ENCODE measurements around the gene RNF213. TPM values are rescaled to one million over a fixed set of nuclear protein-coding genes. Genes with fewer than 3 reads are reported as not detected.

RNF213 gene
- total RNA-seq, 1 experiment from 2014 or later = 70.5 TPM

DNA sequence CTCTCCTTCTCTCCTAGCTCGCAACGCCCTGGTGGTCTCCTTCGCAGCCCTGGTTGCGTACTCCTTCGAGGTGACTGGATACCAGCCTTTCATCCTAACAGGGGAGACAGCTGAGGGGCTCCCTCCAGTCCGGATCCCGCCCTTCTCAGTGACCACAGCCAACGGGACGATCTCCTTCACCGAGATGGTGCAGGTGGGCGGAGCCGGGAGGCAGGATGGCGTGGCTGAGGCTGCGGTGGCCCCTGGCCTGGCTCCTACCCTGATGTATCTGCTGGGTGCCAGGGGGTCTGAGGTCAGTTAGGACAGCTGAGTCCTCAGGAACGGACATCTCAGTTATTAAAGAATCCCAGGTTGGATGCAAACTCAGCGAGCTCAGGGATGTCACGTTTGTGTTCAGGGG lies 23.7 kb upstream of the RNF213 start:
- Mint-ChIP-seq H3K9me3 (peaks cover 14% of the 10 kb centered on the region), H3K4me1 (no peaks in the 10 kb centered on the region), H3K36me3 (peaks cover 47% of the 10 kb centered on the region), H3K27me3 (ENCODE audit: low read depth) (no peaks in the 10 kb centered on the region; the same call in 1 of the 2 replicates), H3K27ac (no peak overlapping the region; the same call in 1 of the 2 replicates), H3K4me3 (no peak overlapping the region)
- ChIA-PET CTCF (interaction anchor here (0.9 kb wide), 1 partner anchor 124 kb away, joined by 3 read pairs; no protein-coding TSS in a partner anchor), POLR2A (no interaction called here)
- TF ChIP-seq ZNF671 (CRISPR knock-in tag; IDR thresholded peaks at IDR 0.05) (no peak), ZNF396 (CRISPR knock-in tag; IDR thresholded peaks at IDR 0.05; ENCODE audit: borderline replicate concordance) (no peak), OVOL2 (CRISPR knock-in tag; IDR thresholded peaks at IDR 0.05; ENCODE audit: borderline replicate concordance) (no peak), NFYB (CRISPR knock-in tag; conservative IDR thresholded peaks at IDR 0.05; ENCODE audit: low read depth) (no peak), RELA (CRISPR knock-in tag; IDR thresholded peaks at IDR 0.05; ENCODE audit: borderline replicate concordance) (no peak), ATF2 (CRISPR knock-in tag; IDR thresholded peaks at IDR 0.05; ENCODE audit: borderline replicate concordance, low read depth) (no peak), CDX4 (CRISPR knock-in tag; IDR thresholded peaks at IDR 0.05; ENCODE audit: borderline replicate concordance) (no peak), HMGXB4 (CRISPR knock-in tag; IDR thresholded peaks at IDR 0.05) (no peak), ERG (CRISPR knock-in tag; IDR thresholded peaks at IDR 0.05) (no peak), GTF2I (CRISPR knock-in tag; conservative IDR thresholded peaks at IDR 0.05) (no peak), CBFB (CRISPR knock-in tag; IDR thresholded peaks at IDR 0.05; ENCODE audit: low read depth) (no peak)
- TF ChIP-seq, protein P1, sequence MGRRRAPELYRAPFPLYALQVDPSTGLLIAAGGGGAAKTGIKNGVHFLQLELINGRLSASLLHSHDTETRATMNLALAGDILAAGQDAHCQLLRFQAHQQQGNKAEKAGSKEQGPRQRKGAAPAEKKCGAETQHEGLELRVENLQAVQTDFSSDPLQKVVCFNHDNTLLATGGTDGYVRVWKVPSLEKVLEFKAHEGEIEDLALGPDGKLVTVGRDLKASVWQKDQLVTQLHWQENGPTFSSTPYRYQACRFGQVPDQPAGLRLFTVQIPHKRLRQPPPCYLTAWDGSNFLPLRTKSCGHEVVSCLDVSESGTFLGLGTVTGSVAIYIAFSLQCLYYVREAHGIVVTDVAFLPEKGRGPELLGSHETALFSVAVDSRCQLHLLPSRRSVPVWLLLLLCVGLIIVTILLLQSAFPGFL (CRISPR knock-in tag; IDR thresholded peaks at IDR 0.05; ENCODE audit: borderline replicate concordance) = no peak
- TF ChIP-seq, protein P2, sequence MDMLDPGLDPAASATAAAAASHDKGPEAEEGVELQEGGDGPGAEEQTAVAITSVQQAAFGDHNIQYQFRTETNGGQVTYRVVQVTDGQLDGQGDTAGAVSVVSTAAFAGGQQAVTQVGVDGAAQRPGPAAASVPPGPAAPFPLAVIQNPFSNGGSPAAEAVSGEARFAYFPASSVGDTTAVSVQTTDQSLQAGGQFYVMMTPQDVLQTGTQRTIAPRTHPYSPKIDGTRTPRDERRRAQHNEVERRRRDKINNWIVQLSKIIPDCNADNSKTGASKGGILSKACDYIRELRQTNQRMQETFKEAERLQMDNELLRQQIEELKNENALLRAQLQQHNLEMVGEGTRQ (CRISPR knock-in tag; IDR thresholded peaks at IDR 0.05) = no peak
- TF ChIP-seq, protein P3, sequence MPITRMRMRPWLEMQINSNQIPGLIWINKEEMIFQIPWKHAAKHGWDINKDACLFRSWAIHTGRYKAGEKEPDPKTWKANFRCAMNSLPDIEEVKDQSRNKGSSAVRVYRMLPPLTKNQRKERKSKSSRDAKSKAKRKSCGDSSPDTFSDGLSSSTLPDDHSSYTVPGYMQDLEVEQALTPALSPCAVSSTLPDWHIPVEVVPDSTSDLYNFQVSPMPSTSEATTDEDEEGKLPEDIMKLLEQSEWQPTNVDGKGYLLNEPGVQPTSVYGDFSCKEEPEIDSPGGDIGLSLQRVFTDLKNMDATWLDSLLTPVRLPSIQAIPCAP (CRISPR knock-in tag; IDR thresholded peaks at IDR 0.05) = no peak
- ATAC-seq (peak; percentile 74), DNase-seq (ENCODE audit: low spot score) (no peak)

- Mint-ChIP-seq H3K27ac (no peak overlapping the region), H3K9me3 (peaks cover 9% of the 10 kb centered on the region), H3K36me3 (peaks cover 47% of the 10 kb centered on the region), H3K4me3 (no peak overlapping the region), H3K27me3 (ENCODE audit: low read depth) (no peaks in the 10 kb centered on the region; the same call in 1 of the 2 replicates), H3K4me1 (no peaks in the 10 kb centered on the region)
- ChIA-PET CTCF (no interaction called here), POLR2A (no interaction called here)
- ATAC-seq (no peak), DNase-seq (ENCODE audit: low spot score) (no peak)
- TF ChIP-seq, protein P4, sequence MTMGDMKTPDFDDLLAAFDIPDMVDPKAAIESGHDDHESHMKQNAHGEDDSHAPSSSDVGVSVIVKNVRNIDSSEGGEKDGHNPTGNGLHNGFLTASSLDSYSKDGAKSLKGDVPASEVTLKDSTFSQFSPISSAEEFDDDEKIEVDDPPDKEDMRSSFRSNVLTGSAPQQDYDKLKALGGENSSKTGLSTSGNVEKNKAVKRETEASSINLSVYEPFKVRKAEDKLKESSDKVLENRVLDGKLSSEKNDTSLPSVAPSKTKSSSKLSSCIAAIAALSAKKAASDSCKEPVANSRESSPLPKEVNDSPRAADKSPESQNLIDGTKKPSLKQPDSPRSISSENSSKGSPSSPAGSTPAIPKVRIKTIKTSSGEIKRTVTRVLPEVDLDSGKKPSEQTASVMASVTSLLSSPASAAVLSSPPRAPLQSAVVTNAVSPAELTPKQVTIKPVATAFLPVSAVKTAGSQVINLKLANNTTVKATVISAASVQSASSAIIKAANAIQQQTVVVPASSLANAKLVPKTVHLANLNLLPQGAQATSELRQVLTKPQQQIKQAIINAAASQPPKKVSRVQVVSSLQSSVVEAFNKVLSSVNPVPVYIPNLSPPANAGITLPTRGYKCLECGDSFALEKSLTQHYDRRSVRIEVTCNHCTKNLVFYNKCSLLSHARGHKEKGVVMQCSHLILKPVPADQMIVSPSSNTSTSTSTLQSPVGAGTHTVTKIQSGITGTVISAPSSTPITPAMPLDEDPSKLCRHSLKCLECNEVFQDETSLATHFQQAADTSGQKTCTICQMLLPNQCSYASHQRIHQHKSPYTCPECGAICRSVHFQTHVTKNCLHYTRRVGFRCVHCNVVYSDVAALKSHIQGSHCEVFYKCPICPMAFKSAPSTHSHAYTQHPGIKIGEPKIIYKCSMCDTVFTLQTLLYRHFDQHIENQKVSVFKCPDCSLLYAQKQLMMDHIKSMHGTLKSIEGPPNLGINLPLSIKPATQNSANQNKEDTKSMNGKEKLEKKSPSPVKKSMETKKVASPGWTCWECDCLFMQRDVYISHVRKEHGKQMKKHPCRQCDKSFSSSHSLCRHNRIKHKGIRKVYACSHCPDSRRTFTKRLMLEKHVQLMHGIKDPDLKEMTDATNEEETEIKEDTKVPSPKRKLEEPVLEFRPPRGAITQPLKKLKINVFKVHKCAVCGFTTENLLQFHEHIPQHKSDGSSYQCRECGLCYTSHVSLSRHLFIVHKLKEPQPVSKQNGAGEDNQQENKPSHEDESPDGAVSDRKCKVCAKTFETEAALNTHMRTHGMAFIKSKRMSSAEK (CRISPR knock-in tag; IDR thresholded peaks at IDR 0.05; ENCODE audit: borderline replicate concordance) = no peak
- TF ChIP-seq, protein P5, sequence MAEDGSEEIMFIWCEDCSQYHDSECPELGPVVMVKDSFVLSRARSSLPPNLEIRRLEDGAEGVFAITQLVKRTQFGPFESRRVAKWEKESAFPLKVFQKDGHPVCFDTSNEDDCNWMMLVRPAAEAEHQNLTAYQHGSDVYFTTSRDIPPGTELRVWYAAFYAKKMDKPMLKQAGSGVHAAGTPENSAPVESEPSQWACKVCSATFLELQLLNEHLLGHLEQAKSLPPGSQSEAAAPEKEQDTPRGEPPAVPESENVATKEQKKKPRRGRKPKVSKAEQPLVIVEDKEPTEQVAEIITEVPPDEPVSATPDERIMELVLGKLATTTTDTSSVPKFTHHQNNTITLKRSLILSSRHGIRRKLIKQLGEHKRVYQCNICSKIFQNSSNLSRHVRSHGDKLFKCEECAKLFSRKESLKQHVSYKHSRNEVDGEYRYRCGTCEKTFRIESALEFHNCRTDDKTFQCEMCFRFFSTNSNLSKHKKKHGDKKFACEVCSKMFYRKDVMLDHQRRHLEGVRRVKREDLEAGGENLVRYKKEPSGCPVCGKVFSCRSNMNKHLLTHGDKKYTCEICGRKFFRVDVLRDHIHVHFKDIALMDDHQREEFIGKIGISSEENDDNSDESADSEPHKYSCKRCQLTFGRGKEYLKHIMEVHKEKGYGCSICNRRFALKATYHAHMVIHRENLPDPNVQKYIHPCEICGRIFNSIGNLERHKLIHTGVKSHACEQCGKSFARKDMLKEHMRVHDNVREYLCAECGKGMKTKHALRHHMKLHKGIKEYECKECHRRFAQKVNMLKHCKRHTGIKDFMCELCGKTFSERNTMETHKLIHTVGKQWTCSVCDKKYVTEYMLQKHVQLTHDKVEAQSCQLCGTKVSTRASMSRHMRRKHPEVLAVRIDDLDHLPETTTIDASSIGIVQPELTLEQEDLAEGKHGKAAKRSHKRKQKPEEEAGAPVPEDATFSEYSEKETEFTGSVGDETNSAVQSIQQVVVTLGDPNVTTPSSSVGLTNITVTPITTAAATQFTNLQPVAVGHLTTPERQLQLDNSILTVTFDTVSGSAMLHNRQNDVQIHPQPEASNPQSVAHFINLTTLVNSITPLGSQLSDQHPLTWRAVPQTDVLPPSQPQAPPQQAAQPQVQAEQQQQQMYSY (CRISPR knock-in tag; IDR thresholded peaks at IDR 0.05) = no peak
- no peak for TF ChIP-seq MYBL2 (CRISPR knock-in tag; IDR thresholded peaks at IDR 0.05)
- TF ChIP-seq FOXK1 (CRISPR knock-in tag; IDR thresholded peaks at IDR 0.05) = no peak
Observed at GRCh38 chr17:80237386-80237785, 23.3 kb upstream of the RNF213 start.

Data from WTC11 (cell line).